Placental pericyte (primary cell): ENCODE measurements around the gene TAMALIN. TPM values are rescaled to one million over a fixed set of nuclear protein-coding genes. Genes with fewer than 3 reads are reported as not detected.

Experiments used
- small RNA-seq: library from RNA; depleted of rRNA; stranded (forward); fragments of <200 nt; gene quantifications from one replicate; pipeline ENCODE3, GENCODE V24; 2012; ENCODE audit warnings: low replicate concordance
- total RNA-seq: library from RNA; depleted of rRNA; stranded (reverse); fragments of >200 nt; gene quantifications from 2 replicates; pipeline ENCODE4 v1.2.3, GENCODE V29; 2012

TAMALIN gene
- 1.9 and 5.0 TPM in 2 replicates for total RNA-seq

DNA sequence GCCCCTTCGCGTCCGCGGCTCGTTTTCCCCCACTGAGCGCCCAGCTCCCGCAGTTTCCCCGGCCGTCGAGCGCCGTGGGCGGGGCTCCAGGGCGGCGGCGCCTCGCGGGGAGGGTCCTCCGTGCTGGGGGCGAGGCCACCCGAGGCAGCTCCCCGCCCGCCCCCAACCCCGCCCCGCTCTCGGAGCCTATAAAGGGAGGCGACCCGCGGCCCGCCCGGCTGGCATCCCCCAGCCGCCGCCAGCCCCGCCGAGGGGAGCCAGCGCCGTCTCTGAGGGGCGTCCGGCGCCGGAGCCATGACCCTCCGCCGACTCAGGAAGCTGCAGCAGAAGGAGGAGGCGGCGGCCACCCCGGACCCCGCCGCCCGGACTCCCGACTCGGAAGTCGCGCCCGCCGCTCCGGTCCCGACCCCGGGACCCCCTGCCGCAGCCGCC is at the start of gene TAMALIN:
TSS of gene TAMALIN (plus strand) at position 221 of the 432 bp plus-strand sequence. CDS start at position 295, 74 bp downstream.

DNA sequence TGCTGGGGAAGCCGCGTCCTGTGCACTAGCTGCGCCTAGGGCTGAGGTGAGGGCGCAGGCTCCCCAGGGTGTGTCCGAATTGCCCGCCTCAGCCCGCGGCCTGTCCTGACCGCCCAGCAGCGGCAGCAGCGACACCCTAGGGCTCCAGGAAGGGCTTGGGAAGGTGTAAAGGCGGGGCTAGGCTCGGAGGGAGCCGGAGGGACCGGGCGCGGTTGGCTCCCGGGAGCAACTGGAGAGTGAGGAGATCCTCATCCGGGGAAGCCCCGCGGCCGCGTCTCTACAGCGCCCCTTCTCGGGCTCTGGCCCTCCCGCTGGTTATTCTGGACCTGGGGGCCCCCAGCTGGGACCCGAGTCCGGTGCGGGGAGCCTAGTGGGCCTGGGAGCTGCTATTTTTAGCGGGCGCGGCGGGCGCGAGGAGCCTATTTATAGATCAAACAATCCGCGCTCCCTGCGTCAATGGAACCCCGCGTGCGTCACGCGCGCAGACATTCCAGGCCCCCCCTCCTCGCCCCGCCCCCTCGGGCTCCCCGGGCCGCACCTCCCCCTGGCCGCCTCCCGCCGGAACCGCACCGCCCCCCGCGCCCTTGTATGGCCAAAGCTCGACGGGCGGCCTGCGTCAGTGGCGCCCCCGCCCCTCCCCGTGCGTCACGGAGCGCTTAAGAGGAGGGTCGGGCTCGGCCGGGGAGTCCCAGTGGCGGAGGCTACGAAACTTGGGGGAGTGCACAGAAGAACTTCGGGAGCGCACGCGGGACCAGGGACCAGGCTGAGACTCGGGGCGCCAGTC is 44.2 kb downstream of the TAMALIN start, which contains the start of gene NR4A1:
TSS of gene NR4A1 (plus strand) at position 685 of the 784 bp plus-strand sequence. CDS start 2,887 bp downstream, outside the sequence.

Small RNA genes lying within 50 kb of the gene (small RNA-seq; reads per million reads assigned to genes)
- 1.3 reads per million, percentile 54 among the genes with 10 or more reads in this experiment for gene RNU6-574P

Other genes with a start within 250 kb of the TAMALIN start
- gene FIGNL2, start 158.2 kb upstream of the TAMALIN start, total RNA-seq = 0.22 and 0.29 TPM in 2 replicates
- not detected in 2 replicates for gene ANKRD33, start 118.8 kb upstream of the TAMALIN start, total RNA-seq
- 2.2 and 24.1 TPM in 2 replicates for gene ACVRL1, start 99.4 kb upstream of the TAMALIN start, total RNA-seq
- 13.6 and 20.1 TPM in 2 replicates for gene ACVR1B, start 55.2 kb upstream of the TAMALIN start, total RNA-seq
- 4.2 and 9.6 TPM in 2 replicates for gene NR4A1, start 44.5 kb downstream of the TAMALIN start, total RNA-seq
- 86.0 and 132 TPM in 2 replicates for gene ATG101, start 63.0 kb downstream of the TAMALIN start, total RNA-seq
- gene SMIM41, start 72.8 kb downstream of the TAMALIN start, total RNA-seq = 1.0 and 1.1 TPM in 2 replicates
- gene KRT80, start 185.1 kb downstream of the TAMALIN start, total RNA-seq = 0.22 and 1.4 TPM in 2 replicates
- 1.1 and 7.0 TPM in 2 replicates for gene KRT7, start 226.3 kb downstream of the TAMALIN start, total RNA-seq